GM23338 (cell line): ENCODE data around the gene RNF213. TPM values are rescaled to one million over a fixed set of nuclear protein-coding genes. Genes with fewer than 3 reads are reported as not detected.

Experiments used
- ATAC-seq: fragments of 200-7000 bp; cut with Tn5 transposase; 3 replicates; pipeline ENCODE4 v1.9.1; 2020
- DNase-seq: peaks from one replicate; pipeline ENCODE4 v3.0.0-alpha.2; 2015; ENCODE audit warnings: low spot score
- H2AFZ ChIP-seq: fragments of 200-600 bp; sonication (generic); 2 replicates; pipeline ENCODE4 v1.8.0; 2016; ENCODE audit warnings: antibody characterized with exemption, mild to moderate bottlenecking, moderate library complexity
- H3F3A ChIP-seq: fragments of 200-600 bp; sonication (generic); replicated peaks from 2 replicates; pipeline ENCODE4 v1.8.0; 2017; ENCODE audit warnings: antibody characterized with exemption, mixed run types, low read depth
- H3K27ac ChIP-seq: fragments of 200-600 bp; sonication (generic); 2 replicates; pipeline ENCODE4 v1.6.1; 2016; ENCODE audit warnings: low read depth
- H3K27me3 ChIP-seq: fragments of 200-600 bp; sonication (generic); 2 replicates; pipeline ENCODE4 v1.8.0; 2016; ENCODE audit warnings: mild to moderate bottlenecking, mixed run types, moderate library complexity; ENCODE audit not compliant: insufficient read depth
- H3K36me3 ChIP-seq: fragments of 200-600 bp; sonication (generic); 2 replicates; pipeline ENCODE4 v1.8.0; 2016; ENCODE audit warnings: mild to moderate bottlenecking; ENCODE audit not compliant: insufficient read depth
- H3K4me1 ChIP-seq: fragments of 200-600 bp; sonication (generic); 2 replicates; pipeline ENCODE4 v1.8.0; 2016; ENCODE audit warnings: mild to moderate bottlenecking, moderate library complexity; ENCODE audit not compliant: insufficient read depth
- H3K4me2 ChIP-seq: fragments of 200-600 bp; sonication (generic); 2 replicates; pipeline ENCODE4 v1.7.1; 2017; ENCODE audit warnings: mixed run types
- H3K4me3 ChIP-seq: fragments of 200-600 bp; sonication (generic); 2 replicates; pipeline ENCODE4 v1.6.1; 2016; ENCODE audit warnings: mixed run types
- H3K79me2 ChIP-seq: fragments of 200-600 bp; sonication (generic); replicated peaks from 2 replicates; pipeline ENCODE4 v1.8.0; 2017; ENCODE audit warnings: mild to moderate bottlenecking; ENCODE audit not compliant: insufficient read depth
- H3K9me2 ChIP-seq: fragments of 200-600 bp; sonication (generic); 2 replicates; pipeline ENCODE4 v1.8.0; 2017; ENCODE audit not compliant: insufficient read depth
- H4K20me1 ChIP-seq: fragments of 200-600 bp; sonication (generic); replicated peaks from 2 replicates; pipeline ENCODE4 v1.8.0; 2017; ENCODE audit warnings: mild to moderate bottlenecking; ENCODE audit not compliant: insufficient read depth
- H3K27ac Mint-ChIP-seq: 2 replicates; pipeline ENCODE4 v1.8.0; 2020; ENCODE audit warnings: inconsistent platforms, mild to moderate bottlenecking, moderate library complexity, mixed read lengths
- H3K27me3 Mint-ChIP-seq: 3 replicates; pipeline ENCODE4 v1.8.0; 2022; ENCODE audit warnings: low read depth, mild to moderate bottlenecking, moderate library complexity, mixed read lengths, inconsistent platforms; ENCODE audit not compliant: insufficient read depth, poor library complexity
- H3K36me3 Mint-ChIP-seq: 3 replicates; pipeline ENCODE4 v1.8.0; 2021; ENCODE audit warnings: low read depth, mild to moderate bottlenecking, inconsistent platforms, moderate library complexity, mixed read lengths
- H3K4me1 Mint-ChIP-seq: 3 replicates; pipeline ENCODE4 v1.8.0; 2020; ENCODE audit warnings: mild to moderate bottlenecking, inconsistent platforms, mixed read lengths
- H3K4me3 Mint-ChIP-seq: 3 replicates; pipeline ENCODE4 v1.8.0; 2021; ENCODE audit warnings: moderate library complexity, mild to moderate bottlenecking, inconsistent platforms, mixed read lengths
- H3K9me3 Mint-ChIP-seq: 3 replicates; pipeline ENCODE4 v1.8.0; 2020; ENCODE audit warnings: moderate library complexity, mild to moderate bottlenecking, inconsistent platforms, mixed read lengths
- CREB1 ChIP-seq: fragments of 250-450 bp; sonication (Bioruptor Pico); IDR thresholded peaks from 2 replicates; pipeline ENCODE4 v1.5.0; 2020; ENCODE audit warnings: low read depth, mild to moderate bottlenecking, moderate library complexity
- CTCF ChIP-seq, 2 experiments: fragments of 200-600 bp in 1 of 2; sonication (generic) in 1 of 2; conservative IDR thresholded peaks; 2 replicates each; pipeline versions ENCODE4 v1.5.1 to v1.6.1; 2016 to 2017; ENCODE audit warnings: antibody characterized with exemption in 2 of 2, low read depth in 2 of 2, mild to moderate bottlenecking in 2 of 2, moderate library complexity in 1 of 2
- ETS1 ChIP-seq: IDR thresholded peaks from 2 replicates; pipeline ENCODE4 v1.6.1; 2016; ENCODE audit warnings: antibody characterized with exemption
- EZH2 ChIP-seq: fragments of 200-600 bp; sonication (generic); IDR thresholded peaks from one replicate; pipeline ENCODE4 v1.8.0; 2017; ENCODE audit warnings: antibody characterized with exemption, mild to moderate bottlenecking, low read depth; ENCODE audit not compliant: unreplicated experiment
- EZH2phosphoT487 ChIP-seq: fragments of 200-600 bp; sonication (generic); IDR thresholded peaks from one replicate; pipeline ENCODE4 v1.8.1; 2018; ENCODE audit warnings: antibody characterized with exemption; ENCODE audit not compliant: unreplicated experiment
- JUNB ChIP-seq: IDR thresholded peaks from one replicate; pipeline ENCODE4 v1.6.1; 2016; ENCODE audit warnings: antibody characterized with exemption; ENCODE audit not compliant: unreplicated experiment
- POLR2AphosphoS5 ChIP-seq: IDR thresholded peaks from 2 replicates; pipeline ENCODE4 v1.6.1; 2016; ENCODE audit warnings: antibody characterized with exemption, low read depth
- REST ChIP-seq: IDR thresholded peaks from one replicate; pipeline ENCODE4 v1.6.1; 2018; ENCODE audit warnings: antibody characterized with exemption; ENCODE audit not compliant: unreplicated experiment
- STAT1 ChIP-seq: IDR thresholded peaks from one replicate; pipeline ENCODE4 v1.6.1; 2016; ENCODE audit warnings: antibody characterized with exemption; ENCODE audit not compliant: unreplicated experiment
- ZNF114 ChIP-seq: fragments of 250-450 bp; sonication (Bioruptor Pico); IDR thresholded peaks from 2 replicates; pipeline ENCODE4 v1.5.0; 2020; ENCODE audit warnings: mild to moderate bottlenecking, moderate library complexity
- ZNF331 ChIP-seq: fragments of 250-450 bp; sonication (Bioruptor Pico); IDR thresholded peaks from 2 replicates; pipeline ENCODE4 v1.5.0; 2020; ENCODE audit warnings: low read depth, mild to moderate bottlenecking, moderate library complexity
- polyA plus RNA-seq: library from polyadenylated mRNA; unstranded; fragments of >200 nt; fragmentation: Nextera tagmentation; extraction: Ambion mirVana; gene quantifications from 2 replicates; pipeline ENCODE4 v1.2.1, GENCODE V29; 2016
- total RNA-seq: library from RNA; depleted of rRNA; stranded (reverse); fragments of >200 nt; shearing (Covaris generic); gene quantifications from 2 replicates; pipeline ENCODE4 v1.2.3, GENCODE V29; 2014

RNF213 gene
- total and polyA plus RNA-seq, 2 experiments from 2014 or later = 21.2 to 67.2 TPM

GRCh38 chr17:80365983-80366382 lies 105.3 kb downstream of the RNF213 start (continued):
- TF ChIP-seq REST (no peak), CTCF (conservative IDR thresholded peaks at IDR 0.05; ENCODE audit: low read depth in 2 of 2) (no peak)

- Histone ChIP-seq H3K36me3 (peaks cover 22% of the 10 kb centered on the region), H3K4me3 (no peak overlapping the region), H3K4me1 (no peaks in the 10 kb centered on the region), H3F3A (no peaks in the 10 kb centered on the region), H3K27ac (no peak overlapping the region), H3K27me3 (no peaks in the 10 kb centered on the region), H2AFZ (no peak overlapping the region), H3K79me2 (no peaks in the 10 kb centered on the region), H4K20me1 (no peaks in the 10 kb centered on the region; the same call in 1 of the 2 replicates), H3K4me2 (no peak overlapping the region), H3K9me2 (no peaks in the 10 kb centered on the region)
- no peaks in the 10 kb centered on the region for H3K4me1 Mint-ChIP-seq
- peaks cover 3% of the 10 kb centered on the region for H3K27me3 Mint-ChIP-seq
- no peak overlapping the region for H3K27ac Mint-ChIP-seq
- no peaks in the 10 kb centered on the region for H3K9me3 Mint-ChIP-seq
- DNase-seq = peak; percentile 19
- no peak overlapping the region for H3K4me3 Mint-ChIP-seq
- H3K36me3 Mint-ChIP-seq = peaks cover 66% of the 10 kb centered on the region
- ATAC-seq = no peak
- no peak for TF ChIP-seq ZNF331 (CRISPR knock-in tag)
- no peak for TF ChIP-seq ETS1
- TF ChIP-seq ZNF114 (CRISPR knock-in tag) = no peak
- TF ChIP-seq CREB1 (CRISPR knock-in tag) = no peak
- no peak for TF ChIP-seq STAT1
- no peak for TF ChIP-seq EZH2phosphoT487
- TF ChIP-seq POLR2AphosphoS5 = no peak
- TF ChIP-seq CTCF (conservative IDR thresholded peaks at IDR 0.05; ENCODE audit: low read depth in 2 of 2) = no peak
- TF ChIP-seq EZH2 = no peak
- no peak for TF ChIP-seq REST
- no peak for TF ChIP-seq JUNB
Observed at GRCh38 chr17:80367503-80367902, 106.9 kb downstream of the RNF213 start.
